Measurements from ENCODE around the gene PCF11.
"Not testable (repeated sequence)": the region's sequence is repeated elsewhere in the genome, so short reads cannot be mapped to it uniquely, and the experiment has no call there.

The PCF11 gene

GRCh38 chr11:83192606-83193245, 35.8 kb downstream of the PCF11 start:
- Mint-ChIP-seq H3K27ac (peak overlapping the region; percentile 97), H3K4me1 (ENCODE audit: low read depth) (peaks cover 46% of the 10 kb centered on the region), H3K4me3 (peak overlapping the region; percentile 94), H3K9me3 (no peaks in the 10 kb centered on the region), H3K36me3 (ENCODE audit: low read depth) (peaks cover 66% of the 10 kb centered on the region), H3K27me3 (no peaks in the 10 kb centered on the region)
- no peak for DNase-seq

DNA sequence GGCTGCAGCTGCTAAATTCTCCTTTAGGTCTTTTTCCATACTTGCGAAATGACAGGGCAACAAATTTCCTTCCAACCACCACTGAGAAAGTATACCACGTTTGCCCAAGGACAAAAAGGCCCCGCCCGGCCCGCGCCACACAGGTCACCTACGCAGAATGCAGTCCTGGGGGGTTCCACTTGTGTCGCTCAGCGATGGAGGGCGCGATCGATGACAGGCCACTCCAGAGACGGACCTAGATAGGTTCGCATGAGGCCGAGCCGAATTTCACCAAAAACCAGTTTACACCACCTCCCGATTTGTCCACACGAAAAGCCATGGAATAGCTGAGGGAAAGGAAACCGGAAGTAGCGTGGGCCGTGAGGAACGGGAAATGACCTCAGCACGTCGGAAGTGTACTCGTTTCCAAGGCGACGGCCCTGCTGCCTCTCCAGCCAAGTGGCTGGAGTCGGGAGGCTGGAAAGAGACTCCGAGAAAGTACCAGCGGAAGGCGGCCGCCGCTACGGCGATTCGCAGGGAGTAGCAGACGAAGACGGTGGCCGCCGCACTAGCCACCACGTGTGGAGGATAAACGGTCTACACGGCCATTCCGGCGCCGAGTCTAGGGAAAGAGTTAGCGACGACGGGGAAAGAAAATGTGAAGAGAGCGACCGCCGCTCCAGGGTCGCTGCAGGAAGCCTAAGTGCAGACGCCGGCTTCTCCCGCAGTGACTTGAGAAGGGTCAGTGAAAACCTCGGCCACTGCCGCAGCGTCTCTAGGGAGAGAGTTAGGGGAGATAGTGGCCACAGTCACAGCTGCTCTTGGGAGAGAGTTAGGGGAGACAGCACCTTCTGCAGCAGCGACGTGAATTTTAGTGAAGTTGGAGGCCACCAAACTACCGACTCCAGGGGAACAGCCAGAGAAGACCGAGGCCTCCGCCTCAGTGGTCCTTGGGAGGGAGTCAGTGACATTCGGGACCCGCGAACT, 36.7 kb downstream of the PCF11 start, which contains the start of gene ANKRD42:
ANKRD42 (plus strand) TSS at position 398 of the 966 bp plus-strand sequence. CDS start 959 bp downstream, outside the sequence.
- H3K36me3 Mint-ChIP-seq (ENCODE audit: low read depth) = peaks cover 61% of the 10 kb centered on the region
- peaks cover 47% of the 10 kb centered on the region for H3K4me1 Mint-ChIP-seq (ENCODE audit: low read depth)

DNA sequence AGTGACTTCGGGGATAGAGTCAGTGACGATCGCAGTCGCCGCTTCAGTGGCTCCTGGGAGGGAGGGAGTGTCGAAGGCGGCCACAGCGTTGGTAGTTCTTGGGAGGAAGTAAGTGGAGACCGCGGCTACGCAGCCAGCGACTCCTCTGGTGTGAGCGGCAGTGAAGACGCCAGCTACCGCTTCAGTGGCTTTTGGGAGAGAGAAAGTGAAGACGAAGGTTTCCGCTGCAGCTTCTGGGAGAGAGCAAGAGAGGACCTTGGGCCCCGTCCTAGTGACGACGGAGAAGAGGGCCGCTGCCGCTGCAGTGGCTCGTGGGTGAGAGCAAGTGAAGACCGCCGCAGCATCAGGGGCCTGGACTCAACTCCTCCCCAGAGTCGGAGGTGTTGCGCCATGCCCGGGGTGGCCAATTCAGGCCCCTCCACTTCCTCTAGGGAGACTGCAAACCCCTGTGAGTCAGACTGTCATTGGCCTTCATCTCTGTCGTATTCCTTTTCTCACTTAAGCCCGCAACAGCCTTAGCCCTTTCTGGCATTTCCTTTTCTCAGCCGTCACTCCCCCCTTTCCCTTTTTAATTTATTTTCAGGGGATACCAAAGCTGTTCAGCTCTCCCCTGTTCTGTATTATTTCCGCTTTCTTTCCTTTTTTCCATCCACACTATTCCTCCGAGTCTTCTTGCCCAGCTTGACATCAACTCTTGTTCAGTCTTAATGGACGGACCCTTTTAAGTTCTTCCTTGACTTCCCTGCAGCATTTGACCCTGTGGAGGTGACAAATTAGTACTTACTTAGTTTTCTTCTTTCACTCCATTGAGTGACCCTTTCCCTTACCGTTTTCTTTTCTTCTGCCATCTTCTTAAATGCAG, 37.6 kb downstream of the PCF11 start:
- Mint-ChIP-seq H3K9me3 (no peaks in the 10 kb centered on the region), H3K27ac (peak overlapping the region; percentile 97), H3K4me1 (ENCODE audit: low read depth) (peaks cover 43% of the 10 kb centered on the region), H3K4me3 (peak overlapping the region; percentile 94), H3K27me3 (no peaks in the 10 kb centered on the region), H3K36me3 (ENCODE audit: low read depth) (peaks cover 54% of the 10 kb centered on the region)
- peak; percentile 68 for DNase-seq

More for the DNA sequence above, 36.7 kb downstream of the PCF11 start, which contains the start of gene ANKRD42:
- Mint-ChIP-seq H3K4me3 (peak within 1 kb of the TSS; percentile 94), H3K9me3 (no peaks in the 10 kb centered on the region), H3K27me3 (no peaks in the 10 kb centered on the region), H3K27ac (peak within 1 kb of the TSS; percentile 97)
- peak; percentile 88 for DNase-seq

GRCh38 chr11:83195143-83195466, 38.2 kb downstream of the PCF11 start:
- peak overlapping the region; percentile 97 for H3K27ac Mint-ChIP-seq
- H3K36me3 Mint-ChIP-seq (ENCODE audit: low read depth) = peaks cover 53% of the 10 kb centered on the region
- no peaks in the 10 kb centered on the region for H3K27me3 Mint-ChIP-seq
- peak overlapping the region; percentile 94 for H3K4me3 Mint-ChIP-seq
- H3K9me3 Mint-ChIP-seq = no peaks in the 10 kb centered on the region
- no peak for DNase-seq
- H3K4me1 Mint-ChIP-seq (ENCODE audit: low read depth) = peaks cover 48% of the 10 kb centered on the region

DNA sequence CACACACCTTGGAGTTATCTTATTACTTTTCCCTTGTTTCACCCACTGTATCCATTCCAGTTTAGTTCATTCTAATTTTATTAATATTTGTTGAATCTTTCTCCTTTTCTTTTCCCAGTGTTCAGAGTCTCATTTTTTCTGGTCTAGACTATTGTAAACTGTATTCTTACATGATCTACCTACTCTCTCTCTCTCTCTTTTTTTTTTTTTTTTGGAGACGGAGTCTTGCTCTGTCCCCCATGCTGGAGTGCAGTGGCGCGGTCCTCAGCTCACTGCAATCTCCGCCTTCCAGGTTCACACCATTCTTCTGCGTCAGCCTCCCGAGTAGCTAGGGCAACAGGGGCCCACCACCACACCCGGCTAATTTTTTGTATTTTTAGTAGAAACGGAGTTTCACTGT, 38.7 kb downstream of the PCF11 start:
- Mint-ChIP-seq H3K36me3 (ENCODE audit: low read depth) (peaks cover 51% of the 10 kb centered on the region), H3K4me1 (ENCODE audit: low read depth) (peaks cover 48% of the 10 kb centered on the region), H3K27me3 (no peaks in the 10 kb centered on the region), H3K27ac (no peak overlapping the region), H3K4me3 (peak overlapping the region; percentile 94), H3K9me3 (no peaks in the 10 kb centered on the region)
- no peak for DNase-seq

DNA sequence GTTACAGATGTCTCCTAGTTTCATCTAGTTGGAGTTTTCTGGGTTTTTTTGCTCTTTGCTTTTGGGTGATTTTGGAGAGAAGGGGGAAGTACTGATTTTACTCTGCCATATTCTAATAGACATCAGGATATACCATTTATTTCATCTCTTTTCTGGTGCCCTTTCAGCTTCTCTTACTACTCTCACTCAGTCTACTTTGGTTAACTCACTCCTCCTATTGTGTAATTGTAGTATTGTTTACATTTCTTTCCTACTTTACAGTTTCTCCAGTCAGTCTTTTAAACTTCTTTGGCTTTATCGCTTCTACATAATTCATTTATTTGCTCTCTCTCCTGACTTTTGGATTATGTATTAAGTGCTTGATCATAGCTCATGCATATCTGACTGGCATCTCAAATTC, 43.1 kb downstream of the PCF11 start:
- no peak for DNase-seq
- H3K9me3 Mint-ChIP-seq = no peaks in the 10 kb centered on the region
- H3K27me3 Mint-ChIP-seq = no peaks in the 10 kb centered on the region
- H3K36me3 Mint-ChIP-seq (ENCODE audit: low read depth) = peaks cover 35% of the 10 kb centered on the region
- H3K4me1 Mint-ChIP-seq (ENCODE audit: low read depth) = peaks cover 27% of the 10 kb centered on the region
- no peak overlapping the region for H3K4me3 Mint-ChIP-seq
- no peak overlapping the region for H3K27ac Mint-ChIP-seq

DNA sequence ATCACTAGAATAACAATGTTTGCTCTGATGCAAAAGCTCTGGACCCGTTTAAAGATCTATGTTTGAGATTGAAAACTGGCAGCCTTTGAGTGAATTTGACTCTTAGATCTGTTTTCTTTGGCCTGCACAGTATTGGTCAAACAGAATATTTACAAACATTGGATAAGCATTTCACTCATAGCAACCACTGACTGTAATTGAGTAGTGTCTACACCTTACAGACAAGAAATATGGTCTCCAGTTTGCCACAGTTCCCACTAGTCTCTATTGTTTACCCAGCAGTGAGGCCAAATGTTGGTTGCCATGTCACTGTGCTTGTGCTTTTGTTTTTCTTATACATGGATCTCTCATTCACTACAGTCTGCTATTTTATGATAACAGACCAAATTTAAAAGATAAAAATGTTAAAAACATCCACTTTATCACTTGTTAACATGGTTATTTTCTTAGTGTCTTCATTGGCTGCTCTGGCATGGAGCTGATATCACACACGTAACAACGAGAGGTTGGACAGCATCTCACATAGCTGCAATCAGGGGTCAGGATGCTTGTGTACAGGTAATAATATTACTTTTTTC, 48.8 kb downstream of the PCF11 start:
- Mint-ChIP-seq H3K27me3 (no peaks in the 10 kb centered on the region), H3K27ac (no peak overlapping the region), H3K4me3 (no peak overlapping the region), H3K36me3 (ENCODE audit: low read depth) (peaks cover 59% of the 10 kb centered on the region), H3K9me3 (no peaks in the 10 kb centered on the region), H3K4me1 (ENCODE audit: low read depth) (no peaks in the 10 kb centered on the region)
- DNase-seq = no peak

DNA sequence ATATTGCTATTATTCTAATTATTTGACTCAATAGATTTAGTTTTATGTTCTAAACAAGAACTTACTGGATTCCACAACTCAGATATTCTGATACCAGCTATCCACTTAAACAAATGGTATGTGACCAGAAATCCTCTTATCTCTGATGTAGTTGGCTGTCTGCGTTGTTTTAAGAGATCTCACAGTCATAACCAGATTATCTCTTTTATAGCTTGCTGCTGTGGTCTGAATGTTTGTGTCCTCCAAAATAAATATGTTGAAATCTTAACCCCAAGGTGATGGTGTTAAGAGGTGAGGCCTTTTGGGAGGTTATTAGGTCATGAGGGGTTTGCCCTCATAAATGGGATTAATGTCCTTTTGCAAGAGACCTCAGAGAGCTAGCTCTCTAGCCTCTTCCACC, 49.3 kb downstream of the PCF11 start:
- no peak overlapping the region for H3K4me3 Mint-ChIP-seq
- H3K27ac Mint-ChIP-seq = no peak overlapping the region
- no peaks in the 10 kb centered on the region for H3K9me3 Mint-ChIP-seq
- DNase-seq = no peak
- H3K4me1 Mint-ChIP-seq (ENCODE audit: low read depth) = no peaks in the 10 kb centered on the region
- H3K27me3 Mint-ChIP-seq = no peaks in the 10 kb centered on the region
- H3K36me3 Mint-ChIP-seq (ENCODE audit: low read depth) = peaks cover 58% of the 10 kb centered on the region

GRCh38 chr11:83206771-83207382, 49.9 kb downstream of the PCF11 start:
- H3K36me3 Mint-ChIP-seq (ENCODE audit: low read depth) = peaks cover 60% of the 10 kb centered on the region
- not testable (repeated sequence) for H3K27me3 Mint-ChIP-seq; H3K4me1 Mint-ChIP-seq (ENCODE audit: low read depth); H3K27ac Mint-ChIP-seq; H3K4me3 Mint-ChIP-seq; DNase-seq; H3K9me3 Mint-ChIP-seq

DNA sequence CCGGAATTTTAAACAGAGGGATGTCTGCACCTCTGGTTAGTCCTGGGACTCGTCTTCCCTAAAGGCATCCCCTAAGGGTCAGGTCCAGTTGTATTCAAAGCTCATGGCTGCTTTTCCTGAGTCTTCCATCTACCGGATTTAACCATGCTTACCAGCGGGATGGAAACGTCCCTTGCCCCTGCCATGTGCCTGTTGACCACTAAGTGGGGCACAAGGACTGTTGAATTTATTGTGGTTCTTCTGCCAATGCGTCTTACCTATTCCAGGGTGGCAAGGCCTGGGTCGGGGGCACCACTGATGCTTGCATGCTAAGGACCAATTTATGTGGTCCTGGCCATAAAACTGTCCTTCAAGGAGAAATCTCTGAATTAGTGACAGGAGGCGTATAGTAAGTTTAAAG, 62.2 kb downstream of the PCF11 start:
- Mint-ChIP-seq H3K27ac (no peak overlapping the region), H3K4me3 (no peak overlapping the region), H3K4me1 (ENCODE audit: low read depth) (no peaks in the 10 kb centered on the region), H3K9me3 (no peaks in the 10 kb centered on the region), H3K27me3 (no peaks in the 10 kb centered on the region), H3K36me3 (ENCODE audit: low read depth) (peaks cover 2% of the 10 kb centered on the region)
- DNase-seq = no peak

GRCh38 chr11:83220260-83220659, 63.3 kb downstream of the PCF11 start:
- no peaks in the 10 kb centered on the region for H3K4me1 Mint-ChIP-seq (ENCODE audit: low read depth)
- H3K36me3 Mint-ChIP-seq (ENCODE audit: low read depth) = no peaks in the 10 kb centered on the region
- DNase-seq = no peak
- H3K27me3 Mint-ChIP-seq = no peaks in the 10 kb centered on the region
- no peaks in the 10 kb centered on the region for H3K9me3 Mint-ChIP-seq
- no peak overlapping the region for H3K27ac Mint-ChIP-seq
- no peak overlapping the region for H3K4me3 Mint-ChIP-seq

GRCh38 chr11:83221694-83222093, 64.8 kb downstream of the PCF11 start:
- no peak overlapping the region for H3K4me3 Mint-ChIP-seq
- no peaks in the 10 kb centered on the region for H3K9me3 Mint-ChIP-seq
- DNase-seq = no peak
- no peaks in the 10 kb centered on the region for H3K36me3 Mint-ChIP-seq (ENCODE audit: low read depth)
- no peak overlapping the region for H3K27ac Mint-ChIP-seq
- no peaks in the 10 kb centered on the region for H3K4me1 Mint-ChIP-seq (ENCODE audit: low read depth)
- no peaks in the 10 kb centered on the region for H3K27me3 Mint-ChIP-seq

DNA sequence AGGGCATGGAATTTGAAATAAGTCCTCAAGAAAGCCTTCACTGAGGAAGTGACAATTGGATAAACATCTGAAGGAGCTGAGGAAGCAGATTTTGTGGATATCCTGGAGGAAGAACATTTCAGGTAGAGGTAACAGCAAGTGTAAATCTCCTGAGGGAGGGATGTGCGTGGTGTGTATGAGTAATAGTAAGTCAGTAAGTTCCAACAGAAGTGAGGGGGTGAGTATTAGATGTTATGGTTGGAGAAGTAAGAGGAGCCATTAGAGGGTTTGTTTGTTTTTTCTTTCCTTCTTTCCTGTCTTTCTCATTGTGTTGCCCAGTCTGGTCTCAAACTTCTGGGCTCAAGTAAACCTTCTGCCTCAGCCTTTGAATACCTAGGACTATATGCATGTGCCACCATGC, 65.6 kb downstream of the PCF11 start:
- H3K27me3 Mint-ChIP-seq = no peaks in the 10 kb centered on the region
- no peaks in the 10 kb centered on the region for H3K9me3 Mint-ChIP-seq
- H3K27ac Mint-ChIP-seq = no peak overlapping the region
- no peak overlapping the region for H3K4me3 Mint-ChIP-seq
- no peak for DNase-seq
- no peaks in the 10 kb centered on the region for H3K36me3 Mint-ChIP-seq (ENCODE audit: low read depth)
- H3K4me1 Mint-ChIP-seq (ENCODE audit: low read depth) = no peaks in the 10 kb centered on the region

- H3K9me3 Mint-ChIP-seq = no peaks in the 10 kb centered on the region
- no peak overlapping the region for H3K27ac Mint-ChIP-seq
- no peaks in the 10 kb centered on the region for H3K4me1 Mint-ChIP-seq (ENCODE audit: low read depth)
- DNase-seq = no peak
- no peaks in the 10 kb centered on the region for H3K36me3 Mint-ChIP-seq (ENCODE audit: low read depth)
- no peak overlapping the region for H3K4me3 Mint-ChIP-seq
- H3K27me3 Mint-ChIP-seq = no peaks in the 10 kb centered on the region
Measured at GRCh38 chr11:83223457-83223856, 66.5 kb downstream of the PCF11 start.

Data from activated T-cell treated with anti-CD3 and anti-CD28 coated beads, Interleukin-2, amount 50 U/mL, for 24 hours (primary cell).